ENCODE results near the gene COX5B.
A peak's percentile ranks its signal among the peaks of the same experiment; 100 is the strongest.
"Not testable (repeated sequence)": the region's sequence is repeated elsewhere in the genome, so short reads cannot be mapped to it uniquely, and the experiment has no call there.

The COX5B gene, protein sequence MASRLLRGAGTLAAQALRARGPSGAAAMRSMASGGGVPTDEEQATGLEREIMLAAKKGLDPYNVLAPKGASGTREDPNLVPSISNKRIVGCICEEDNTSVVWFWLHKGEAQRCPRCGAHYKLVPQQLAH

DNA sequence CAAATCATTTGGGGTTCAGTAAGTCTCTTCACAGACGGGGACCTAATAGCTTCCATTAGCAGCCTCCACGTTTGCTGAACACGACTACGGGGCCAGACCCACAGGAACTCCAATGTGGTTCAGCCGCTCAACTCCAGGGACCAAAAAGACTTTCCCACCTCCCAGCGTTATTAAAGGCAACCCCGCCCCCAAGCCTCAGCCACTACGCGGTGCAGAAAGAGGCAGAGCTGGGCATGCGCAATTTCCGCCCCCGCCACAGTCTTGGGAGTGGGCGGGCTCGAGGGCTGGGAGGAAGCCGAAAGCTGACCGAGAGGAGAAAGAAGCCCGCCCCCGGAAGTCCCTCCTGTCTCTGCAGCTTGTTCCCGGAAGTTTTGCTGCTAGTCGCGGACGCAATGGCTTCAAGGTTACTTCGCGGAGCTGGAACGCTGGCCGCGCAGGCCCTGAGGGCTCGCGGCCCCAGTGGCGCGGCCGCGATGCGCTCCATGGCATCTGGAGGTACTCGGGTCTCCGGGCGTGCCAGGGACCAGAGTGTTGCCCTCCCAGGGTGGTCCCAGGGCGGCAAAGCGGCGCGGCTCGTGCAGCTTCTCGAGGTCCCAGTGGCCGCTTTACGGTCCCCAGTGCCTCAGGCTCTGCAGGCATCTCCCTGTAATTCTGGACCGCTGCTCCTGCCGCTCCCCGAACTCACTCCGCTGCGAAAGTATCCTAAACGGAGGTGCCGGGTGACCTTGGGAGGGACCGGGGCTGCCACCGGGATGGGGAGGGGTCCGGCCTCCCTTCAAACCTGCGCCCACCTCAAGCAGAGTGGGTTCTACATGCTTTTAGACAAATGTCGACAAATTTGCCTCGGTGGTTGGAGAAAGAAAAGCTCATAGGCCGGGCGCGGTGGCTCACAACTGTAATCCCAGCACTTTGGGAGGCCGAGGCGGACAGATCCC lies at the start of gene COX5B:
Gene COX5B, plus strand, starts transcription at position 368 of the 935 bp plus-strand sequence. Its CDS starts 25 bp downstream, at position 393.
- peak; percentile 99 for DNase-seq

DNA sequence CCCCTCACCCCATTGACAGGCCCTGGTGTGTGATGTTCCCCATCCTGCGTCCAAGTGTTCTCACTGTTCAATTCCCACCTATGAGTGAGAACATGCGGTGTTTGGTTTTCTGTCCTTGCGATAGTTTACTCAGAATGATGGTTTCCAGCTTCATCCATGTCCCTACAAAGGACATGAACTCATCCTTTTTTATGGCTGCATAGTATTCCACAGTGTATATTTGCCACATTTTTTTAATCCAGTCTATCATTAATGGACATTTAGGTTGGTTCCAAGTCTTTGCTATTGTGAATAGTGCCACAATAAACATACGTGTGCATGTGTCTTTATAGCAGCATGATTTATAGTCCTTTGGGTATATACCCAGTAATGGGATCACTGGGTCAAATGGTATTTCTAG lies 49.7 kb upstream of the COX5B start:
- not testable (repeated sequence) for DNase-seq

DNA sequence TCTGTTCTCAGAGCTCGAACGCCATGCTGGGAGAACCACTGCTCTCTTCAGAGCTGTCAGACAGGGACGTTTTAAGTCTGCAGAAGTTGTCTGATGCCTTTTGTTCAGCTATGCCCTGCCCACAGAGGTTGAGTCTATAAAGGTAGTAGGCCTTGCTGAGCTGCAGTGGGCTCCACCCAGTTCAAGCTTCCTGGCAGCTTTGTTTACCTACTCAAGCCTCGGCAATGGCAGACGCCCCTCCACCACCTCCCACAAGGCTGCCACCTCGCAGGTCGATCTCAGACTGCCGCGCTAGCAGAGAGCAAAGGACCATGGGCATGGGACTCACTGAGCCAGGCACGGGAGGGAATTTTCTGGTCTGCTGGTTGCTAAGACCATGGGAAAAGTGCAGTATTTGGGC lies 44.3 kb upstream of the COX5B start:
- DNase-seq, result not testable (repeated sequence)

DNA sequence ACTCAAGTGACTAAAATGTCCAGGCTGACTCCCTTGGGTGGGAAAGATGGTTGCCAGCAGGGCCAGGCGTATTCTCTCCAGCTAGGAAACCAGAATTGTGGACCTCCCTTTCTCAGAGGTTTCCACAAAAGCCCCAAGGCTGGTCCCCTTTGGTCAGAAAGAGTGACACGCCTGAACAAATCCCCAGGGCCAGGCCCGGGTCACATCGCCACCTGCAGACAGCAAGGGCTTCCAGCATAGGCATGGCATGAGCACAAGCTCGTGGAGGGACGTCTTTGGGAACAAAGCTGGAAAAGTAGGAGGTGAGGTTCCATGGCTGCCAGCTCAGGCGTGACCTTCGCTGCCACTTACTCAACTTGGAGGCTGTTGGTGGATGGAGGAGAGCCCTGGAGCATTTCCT lies 40.8 kb upstream of the COX5B start:
- DNase-seq, result not testable (repeated sequence)

DNA sequence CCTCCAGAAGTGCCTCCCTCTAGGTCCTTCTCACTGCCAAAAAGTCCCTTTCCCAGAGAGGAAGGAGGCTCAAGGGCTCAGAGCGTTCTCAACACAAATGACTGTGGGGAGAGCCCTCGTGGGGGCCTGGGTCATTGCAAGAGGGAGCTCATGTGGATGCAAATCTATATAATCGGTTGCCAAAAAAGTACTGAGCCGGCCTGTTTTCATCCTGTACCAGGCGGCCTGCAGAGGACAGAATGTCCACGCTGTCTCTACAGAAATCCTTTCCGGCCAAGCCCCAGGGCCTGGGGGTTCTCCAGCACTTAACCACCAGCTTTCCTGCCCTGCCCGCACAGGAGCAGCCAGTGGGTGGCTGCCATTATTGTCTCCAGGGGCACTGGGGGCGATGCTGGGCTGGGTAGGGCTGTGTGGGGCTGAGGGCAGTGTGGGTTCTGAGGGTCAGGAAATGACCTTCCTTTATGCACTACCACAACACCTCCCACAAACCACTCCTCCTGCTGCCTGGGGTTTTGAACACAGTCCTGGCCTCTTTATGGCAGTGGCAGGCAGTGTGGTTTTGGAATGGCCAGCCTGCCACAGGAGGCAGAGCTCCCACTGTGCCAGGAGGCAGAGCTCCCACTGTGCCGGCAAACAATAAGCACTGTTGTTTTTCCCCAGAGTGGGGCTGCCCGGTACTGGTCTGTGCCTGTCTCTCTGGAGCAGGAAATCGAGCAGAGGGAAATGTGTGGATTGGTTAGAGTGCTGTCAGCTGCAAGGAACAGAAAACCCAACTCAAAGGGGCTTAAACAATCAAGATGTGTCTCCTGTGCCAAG lies 40.1 kb upstream of the COX5B start:
- not testable (repeated sequence) for DNase-seq

- DNase-seq, result peak; percentile 0
These were observed 37.1 kb upstream of the COX5B start for GRCh38 chr2:97608745-97609144.

- DNase-seq, result not testable (repeated sequence)
These were observed 34.0 kb upstream of the COX5B start for GRCh38 chr2:97611895-97612294.

DNA sequence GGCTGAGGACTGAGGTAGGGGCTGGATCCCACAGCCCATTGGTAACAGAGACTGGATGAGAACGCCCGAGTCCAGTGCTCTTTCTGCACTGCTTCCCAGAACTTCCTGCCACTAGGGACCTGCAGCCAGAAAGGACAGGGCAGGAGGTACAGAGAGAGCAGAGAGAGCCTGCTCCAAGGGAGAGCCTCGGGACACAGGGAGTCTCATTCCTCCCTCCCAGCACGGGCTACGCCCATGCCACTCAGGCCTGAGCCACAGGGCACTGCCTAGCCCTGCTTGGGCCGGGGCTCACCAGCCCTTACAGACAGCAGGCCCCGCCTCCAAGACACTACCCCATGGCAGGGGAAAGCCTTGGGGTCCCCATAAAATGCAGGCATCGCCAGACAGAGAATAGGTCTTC lies 30.1 kb upstream of the COX5B start:
- not testable (repeated sequence) for DNase-seq

- peak; percentile 14 for DNase-seq
These were observed 28.0 kb upstream of the COX5B start for GRCh38 chr2:97617911-97618310.

- peak; percentile 17 for DNase-seq
These were observed 26.7 kb upstream of the COX5B start for GRCh38 chr2:97618939-97619827.

GRCh38 chr2:97620492-97620891 lies 25.4 kb upstream of the COX5B start:
- DNase-seq, result not testable (repeated sequence)

DNA sequence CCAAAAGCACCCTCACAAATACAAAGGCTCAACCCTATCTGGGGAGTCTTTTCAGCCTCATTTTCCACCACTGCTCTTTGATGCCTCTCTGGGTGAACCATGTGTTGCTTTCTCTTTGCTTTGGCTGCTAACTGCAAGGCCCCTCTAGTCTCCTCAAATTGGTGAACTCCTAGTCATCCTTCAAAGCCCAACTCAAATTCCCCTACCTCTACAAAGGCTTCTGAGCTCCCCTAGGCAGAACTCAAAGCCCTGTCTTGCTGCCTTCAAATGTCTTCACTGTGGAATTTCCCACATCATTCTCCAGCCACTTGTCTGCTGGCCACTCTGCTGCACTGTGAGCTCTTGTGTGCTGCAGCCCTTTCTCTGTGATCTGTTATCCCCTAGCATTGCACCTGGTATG lies 22.9 kb upstream of the COX5B start:
- not testable (repeated sequence) for DNase-seq

DNA sequence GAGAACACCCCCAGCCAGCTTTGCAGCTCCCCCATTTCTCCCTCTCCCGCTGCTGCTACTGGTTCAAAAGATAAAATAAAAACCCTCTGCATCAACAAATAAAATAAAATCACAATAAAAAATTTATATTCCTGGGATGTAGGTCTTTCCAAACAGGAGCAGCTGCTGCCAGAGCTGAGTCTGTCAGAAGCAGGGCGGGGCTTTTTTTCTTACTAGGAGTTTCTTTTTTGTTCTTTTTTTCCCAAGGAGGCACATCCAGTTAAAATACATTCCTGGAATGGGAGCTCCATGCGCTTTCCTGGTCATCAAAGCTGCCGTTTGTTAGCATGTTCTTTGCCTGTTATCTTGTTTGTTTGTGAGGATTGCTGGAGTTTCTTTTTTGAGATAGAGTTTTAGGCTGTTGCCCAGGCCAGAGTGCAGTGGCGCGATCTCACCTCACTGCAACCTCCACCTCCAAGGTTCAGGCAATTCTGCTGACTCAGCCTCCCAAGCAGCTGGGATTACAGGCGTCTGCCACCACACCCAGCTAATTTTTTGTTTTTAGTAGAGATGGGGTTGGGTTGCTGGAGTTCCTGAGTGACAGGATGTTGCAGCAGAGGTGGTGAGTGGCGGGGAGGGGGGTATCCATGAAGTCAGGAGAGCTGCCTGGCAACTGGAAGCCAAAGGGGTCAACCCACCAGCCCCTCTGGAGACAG lies 20.4 kb upstream of the COX5B start:
- not testable (repeated sequence) for DNase-seq

DNA sequence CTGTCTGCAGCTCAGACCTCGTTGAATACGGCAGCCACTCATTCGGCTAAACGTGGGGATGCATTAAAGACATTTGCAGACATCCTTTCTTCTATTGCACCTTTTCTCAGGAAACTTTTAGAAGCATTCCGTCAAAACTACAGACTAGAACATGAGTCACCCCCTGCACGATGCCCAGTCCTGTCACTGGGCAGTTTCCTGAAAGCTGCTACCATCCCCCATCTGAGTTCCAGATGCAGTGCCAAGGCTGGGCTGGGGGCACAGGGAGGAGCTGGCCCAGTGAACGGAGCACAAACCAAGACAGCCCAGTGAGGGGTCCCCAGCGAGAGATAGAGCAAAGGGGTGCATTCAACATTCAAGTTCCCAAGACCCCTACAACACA lies 19.8 kb upstream of the COX5B start:
- not testable (repeated sequence) for DNase-seq

GRCh38 chr2:97644023-97644717 lies 1.7 kb upstream of the COX5B start:
- no peak for DNase-seq

DNA sequence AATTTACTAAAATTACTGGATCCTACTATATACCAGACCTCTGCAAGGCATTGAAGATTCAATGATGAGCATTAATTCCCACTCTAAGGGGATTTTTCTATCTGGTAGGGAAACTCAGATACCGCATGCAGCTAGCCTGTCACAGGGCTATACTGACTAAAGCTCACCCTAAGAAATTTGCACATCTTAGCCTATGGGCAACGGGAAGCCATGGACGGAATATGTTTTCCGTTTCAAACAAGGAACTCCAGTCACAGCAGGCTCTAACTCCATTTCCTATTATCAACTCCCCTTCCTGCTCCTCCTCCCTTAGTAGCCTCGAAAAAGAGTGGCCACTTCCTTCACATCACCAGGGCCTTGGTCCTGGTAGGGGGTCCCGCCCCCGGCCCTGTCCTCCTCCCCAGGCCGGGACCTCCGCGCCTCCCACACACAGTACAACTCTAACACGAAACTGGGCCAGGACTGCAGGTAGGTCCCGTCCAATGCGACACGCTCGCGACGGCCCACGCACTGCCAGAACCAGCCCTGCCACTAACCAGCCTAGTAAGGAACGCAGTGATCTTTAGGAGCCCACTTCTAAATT lies 659 bp upstream of the COX5B start:
- DNase-seq, result peak; percentile 51

GRCh38 chr2:97646977-97647376 lies 1.1 kb downstream of the COX5B start:
- DNase-seq, result no peak

GRCh38 chr2:97651114-97651513 lies 5.3 kb downstream of the COX5B start:
- DNase-seq, result no peak

GRCh38 chr2:97653473-97653872 lies 7.6 kb downstream of the COX5B start:
- DNase-seq, result peak; percentile 42

- DNase-seq, result no peak
These were observed 8.0 kb downstream of the COX5B start for GRCh38 chr2:97653874-97654273.

GRCh38 chr2:97654309-97654708 lies 8.4 kb downstream of the COX5B start:
- DNase-seq, result no peak
